Measurements from ENCODE around the gene FRMD5. TPM values are rescaled to one million over a fixed set of nuclear protein-coding genes. Genes with fewer than 3 reads are reported as not detected.
A peak's percentile ranks its signal among the peaks of the same experiment; 100 is the strongest.
"Not testable (repeated sequence)": the region's sequence is repeated elsewhere in the genome, so short reads cannot be mapped to it uniquely, and the experiment has no call there.

FRMD5 gene
- total RNA-seq, 2 donors from 2014 or later, result 9.1 to 25.1 TPM

DNA sequence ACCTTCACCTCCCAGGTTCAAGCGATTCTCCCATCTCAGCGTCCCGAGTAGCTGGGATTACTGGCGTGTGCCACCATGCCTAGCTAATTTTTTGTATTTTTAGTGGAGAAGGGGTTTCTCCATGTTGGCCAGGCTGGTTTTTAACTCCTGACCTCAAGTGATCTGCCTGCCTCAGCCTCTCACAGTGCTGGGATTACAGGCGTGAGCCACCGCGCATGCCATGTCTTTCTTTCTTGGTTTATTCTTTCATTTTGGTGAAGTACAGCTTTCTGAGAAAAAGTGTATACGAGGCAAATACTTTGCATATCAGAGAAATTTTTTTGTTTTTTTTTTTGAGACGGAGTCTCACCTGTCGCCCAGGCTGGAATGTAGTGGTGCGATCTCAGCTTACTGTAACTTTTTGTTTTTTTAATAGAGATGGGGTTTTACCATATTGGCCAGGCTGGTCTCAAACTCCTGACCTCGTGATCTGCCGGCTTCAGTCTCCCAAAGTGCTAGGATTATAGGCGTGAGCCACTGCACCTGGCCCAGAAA lies 363.5 kb downstream of the FRMD5 start:
- intact Hi-C loops (cut with DNase I); ATAC-seq: not testable (repeated sequence)

DNA sequence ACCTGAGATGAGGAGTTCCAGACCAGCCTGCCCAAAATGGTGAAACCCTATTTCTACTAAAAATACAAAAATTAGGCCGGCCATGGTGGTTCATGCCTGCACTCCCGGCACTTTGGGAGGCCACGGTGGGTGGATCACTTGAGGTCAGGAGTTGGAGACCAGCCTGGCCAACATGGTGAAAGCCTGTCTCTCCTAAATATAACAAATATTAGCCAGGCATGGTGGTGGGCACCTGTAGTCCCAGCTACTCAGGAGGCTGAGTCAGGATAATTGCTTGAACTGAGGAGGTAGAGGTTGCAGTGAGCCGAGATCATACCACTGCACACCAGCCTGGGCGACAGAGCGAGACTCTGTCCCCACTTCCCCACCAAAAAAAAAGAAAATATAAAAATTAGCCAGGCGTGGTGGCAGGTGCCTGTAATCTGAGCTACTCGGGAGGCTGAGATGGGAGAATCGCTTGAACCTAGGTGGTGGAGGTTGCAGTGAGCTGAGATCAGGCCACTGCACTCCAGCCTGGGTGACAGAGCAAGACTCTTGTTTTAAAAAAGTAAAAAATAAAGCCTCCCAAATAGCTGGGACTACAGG lies 364.3 kb downstream of the FRMD5 start:
- DNase-seq; ATAC-seq; intact Hi-C loops (cut with DNase I): not testable (repeated sequence)

More for the DNA sequence above, 363.5 kb downstream of the FRMD5 start:
- not testable (repeated sequence) for DNase-seq

DNA sequence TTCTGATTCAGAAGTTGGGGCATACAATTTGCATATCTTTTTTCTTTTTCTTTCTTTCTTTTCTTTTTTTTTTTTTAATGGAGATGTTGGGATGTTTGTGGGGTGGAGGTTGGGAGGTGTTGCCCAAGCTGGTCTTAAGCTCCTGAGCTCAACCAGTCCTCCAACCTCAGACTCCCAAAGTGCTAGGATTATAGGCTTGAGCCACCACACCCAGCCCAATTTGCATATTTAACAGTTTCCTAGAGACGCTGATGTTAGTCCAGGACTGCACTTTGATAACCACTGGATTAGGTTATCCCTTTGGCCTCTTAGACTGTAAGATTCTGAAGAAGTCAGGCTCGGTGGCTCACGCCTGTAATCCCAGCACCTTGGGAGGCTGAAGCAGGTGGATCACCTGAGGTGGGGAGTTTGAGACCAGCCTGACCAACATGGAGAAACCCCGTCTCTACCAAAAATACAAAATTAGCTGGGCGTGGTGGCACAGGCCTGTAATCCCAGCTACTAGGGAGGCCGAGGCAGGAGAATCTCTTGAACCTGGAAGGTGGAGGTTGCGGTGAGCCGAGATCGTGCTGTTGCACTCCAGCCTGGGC lies 365.0 kb downstream of the FRMD5 start:
- ATAC-seq; DNase-seq; intact Hi-C loops (cut with DNase I): not testable (repeated sequence)

DNA sequence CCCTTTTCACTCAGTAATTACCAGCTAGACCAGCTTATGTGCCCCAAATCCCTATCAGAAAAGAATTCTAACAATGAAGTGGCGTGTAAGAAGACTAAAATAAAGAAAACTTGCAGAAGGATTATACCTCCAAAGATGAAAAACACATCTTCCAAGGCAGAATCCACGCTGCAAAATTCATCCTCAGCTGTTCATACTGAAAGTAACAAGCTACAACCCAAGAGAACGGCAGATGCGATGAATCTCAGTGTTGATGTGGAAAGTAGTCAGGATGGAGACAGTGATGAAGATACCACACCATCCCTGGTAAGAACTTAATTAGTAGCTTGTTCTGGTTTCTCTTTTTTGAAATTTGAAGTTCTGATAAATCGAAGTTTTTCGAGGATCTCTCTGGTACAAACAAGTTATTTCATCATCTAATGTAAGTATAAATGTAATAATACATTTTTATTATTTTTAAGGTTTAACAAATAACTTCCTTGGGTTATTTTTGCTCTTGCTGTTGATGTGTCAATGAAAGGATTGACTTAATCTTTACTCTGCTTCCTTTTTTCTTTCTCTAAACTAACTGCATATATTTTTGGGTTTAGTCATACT lies 366.9 kb downstream of the FRMD5 start:
- ATAC-seq (no peak), DNase-seq (no peak)
- intact Hi-C loops (cut with DNase I), result no loop called here

- peak; percentile 85 to 88 for ATAC-seq
- intact Hi-C loops (cut with DNase I), result no loop called here
- DNase-seq, result peak; percentile 86
These were observed 368.3 kb downstream of the FRMD5 start, which contains the start of gene WDR76 for GRCh38 chr15:43826508-43827341. WDR76 (plus strand) TSS chr15:43827002; CDS start chr15:43827033, 31 bp downstream.

DNA sequence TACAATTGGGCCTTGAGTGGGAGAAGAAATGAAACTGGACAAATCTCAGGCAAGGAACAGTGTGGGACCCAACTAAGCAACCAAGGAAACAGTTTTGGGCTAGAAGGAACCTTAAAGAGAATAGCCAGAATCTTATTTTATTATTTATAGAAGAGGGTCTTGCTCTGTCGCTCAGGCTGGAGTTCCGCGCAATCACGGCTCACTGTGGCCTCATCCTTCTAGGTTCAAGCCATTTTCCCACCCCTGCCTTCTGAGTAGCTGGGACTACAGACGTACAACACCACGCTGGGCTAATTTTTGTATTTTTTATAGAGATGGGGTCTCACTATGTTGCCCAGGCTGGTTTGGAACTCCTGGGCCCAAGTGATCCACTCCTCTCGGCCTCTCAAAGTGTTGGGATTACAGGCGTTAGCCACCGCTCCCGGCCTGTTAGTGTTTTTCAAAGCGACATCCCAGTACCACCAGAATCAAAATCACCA lies 369.0 kb downstream of the FRMD5 start:
- no peak for ATAC-seq
- DNase-seq, result no peak
- intact Hi-C loops (cut with DNase I), result no loop called here

DNA sequence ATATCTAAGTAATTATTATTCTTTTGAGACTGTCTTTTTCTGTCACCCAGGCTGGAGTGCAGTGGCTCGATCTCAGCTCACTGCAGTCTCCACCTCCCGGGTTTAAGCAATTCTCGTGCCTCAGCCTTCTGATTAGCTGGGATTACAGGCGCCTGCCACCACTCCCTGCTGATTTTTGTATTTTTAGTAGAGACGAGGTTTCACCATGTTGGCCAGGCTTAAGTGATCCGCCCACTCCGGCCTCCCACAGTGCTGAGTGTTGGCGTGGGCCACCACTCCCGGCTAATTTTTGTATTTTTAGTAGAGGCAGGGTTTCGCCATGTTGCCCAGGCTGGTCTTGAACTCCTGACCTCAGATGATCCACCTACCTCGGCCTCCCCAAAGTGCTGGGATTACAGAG lies 369.8 kb downstream of the FRMD5 start:
- intact Hi-C loops (cut with DNase I); DNase-seq; ATAC-seq: not testable (repeated sequence)

DNA sequence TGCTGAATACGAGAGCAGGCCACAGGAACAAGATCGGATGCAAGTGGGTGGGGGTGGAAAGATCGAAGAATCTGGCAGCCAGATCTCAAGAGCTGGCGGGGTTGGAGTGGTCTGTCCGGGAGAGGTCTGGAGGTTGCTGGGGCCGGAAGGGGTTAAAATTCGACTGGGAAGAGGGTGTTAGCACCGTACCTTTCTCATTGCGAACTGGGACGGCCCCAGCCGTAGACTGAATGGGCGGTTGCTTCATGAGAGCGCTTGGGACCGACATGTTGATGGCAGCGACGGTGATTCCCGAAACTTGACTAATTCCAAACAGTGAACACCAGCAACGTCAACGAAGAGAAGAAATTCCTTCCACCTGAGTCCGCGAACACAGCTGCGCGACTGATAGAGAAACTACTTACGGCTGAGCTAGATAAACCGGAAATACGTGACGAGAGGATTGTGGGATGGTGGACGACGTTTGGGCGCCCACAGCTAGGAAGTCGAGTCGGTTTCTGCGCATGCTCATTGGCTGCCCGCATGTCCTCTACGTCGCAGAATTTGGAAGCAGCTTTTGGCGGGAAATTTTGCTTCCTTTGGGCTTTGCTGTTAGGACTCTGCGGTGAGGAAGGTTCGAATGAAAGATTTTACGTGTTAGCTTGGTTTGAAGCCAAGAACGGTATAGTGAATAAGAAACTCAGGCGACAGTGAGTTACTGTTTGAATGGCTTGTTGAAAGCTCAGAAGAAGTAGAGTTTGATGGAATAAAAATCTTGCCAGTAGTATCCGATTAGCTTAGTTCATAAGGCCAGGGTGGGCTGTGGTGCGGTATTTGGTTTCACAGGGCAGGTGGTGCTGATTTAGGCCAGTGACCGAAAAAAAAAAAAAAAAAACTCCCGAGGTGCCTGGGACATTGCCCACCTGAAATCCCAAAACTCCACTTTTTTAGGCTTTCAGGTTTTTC lies 370.5 kb downstream of the FRMD5 start, which contains the start of gene MFAP1:
MFAP1 (minus strand) TSS at position 389 of the 945 bp plus-strand sequence; CDS start at position 268, 121 bp downstream.
- peak; percentile 96 for DNase-seq
- intact Hi-C loops (cut with DNase I), result no loop called here
- ATAC-seq, result peak; percentile 95 to 96

- DNase-seq (no peak), ATAC-seq (no peak)
- intact Hi-C loops (cut with DNase I), result no loop called here
These were observed 373.6 kb downstream of the FRMD5 start for GRCh38 chr15:43821505-43821904.

Other genes with a start within 250 kb of the FRMD5 start
- 10 to 100 TPM; 46.3 to 55.3 TPM for gene GOLM2, start 93.4 kb upstream of the FRMD5 start, total RNA-seq
- gene CTDSPL2, start 232.4 kb upstream of the FRMD5 start, total RNA-seq, result 10 to 100 TPM; 19.4 to 26.9 TPM